Liver (tissue), 10 donors: ENCODE results near the gene TMEM248. TPM values are rescaled to one million over a fixed set of nuclear protein-coding genes. Genes with fewer than 3 reads are reported as not detected.

ENCODE experiments used
- DNase-seq: peaks from one replicate; pipeline ENCODE4 v3.0.0-alpha.2; 2017; ENCODE audit warnings: low spot score
- H3K27ac ChIP-seq, 2 donors: one replicate each; pipeline ENCODE4 v1.7.0; 2013; ENCODE audit warnings: inconsistent platforms in 2 of 2, low read length in 2 of 2, control low read depth in 1 of 2, low read depth in 1 of 2, mild to moderate bottlenecking in 1 of 2
- H3K27me3 ChIP-seq, 4 donors: one replicate each; pipeline versions ENCODE4 v1.6.1 to v1.7.0; 2013; ENCODE audit warnings: low read length in 3 of 4, inconsistent platforms in 1 of 4, mild to moderate bottlenecking in 1 of 4, moderate library complexity in 1 of 4; ENCODE audit not compliant: control insufficient read depth in 4 of 4, insufficient read depth in 4 of 4
- H3K36me3 ChIP-seq, 4 donors: one replicate each; pipeline versions ENCODE4 v1.6.1 to v1.7.0; 2013; ENCODE audit warnings: low read length in 3 of 4, mild to moderate bottlenecking in 3 of 4, low read depth in 1 of 4, moderate library complexity in 1 of 4; ENCODE audit not compliant: control insufficient read depth in 4 of 4, insufficient read depth in 3 of 4
- H3K4me1 ChIP-seq, 4 donors: one replicate each; pipeline versions ENCODE4 v1.6.1 to v1.7.0; 2013; ENCODE audit warnings: low read length in 3 of 4, mild to moderate bottlenecking in 3 of 4, moderate library complexity in 1 of 4; ENCODE audit not compliant: control insufficient read depth in 4 of 4, insufficient read depth in 4 of 4
- H3K4me3 ChIP-seq, 3 donors: one replicate each; pipeline versions ENCODE4 v1.6.1 to v1.7.0; 2013; ENCODE audit warnings: low read length in 3 of 3, control low read depth in 1 of 3, low read depth in 1 of 3, mild to moderate bottlenecking in 1 of 3
- H3K9ac ChIP-seq, 2 donors: one replicate each; pipeline ENCODE4 v1.7.0; 2013; ENCODE audit warnings: low read length in 2 of 2, mild to moderate bottlenecking in 2 of 2, moderate library complexity in 2 of 2, control low read depth in 1 of 2, low read depth in 1 of 2
- H3K9me3 ChIP-seq, 4 donors: one replicate each; pipeline versions ENCODE4 v1.6.1 to v1.7.0; 2013; ENCODE audit warnings: low read length in 3 of 4; ENCODE audit not compliant: control insufficient read depth in 4 of 4
- ATF3 ChIP-seq: IDR thresholded peaks from 2 replicates; pipeline ENCODE4 v1.6.1; 2016; ENCODE audit warnings: antibody characterized with exemption
- FOXA1 ChIP-seq: IDR thresholded peaks from 2 replicates; pipeline ENCODE4 v1.6.1; 2016; ENCODE audit warnings: antibody characterized with exemption
- FOXA2 ChIP-seq: IDR thresholded peaks from 2 replicates; pipeline ENCODE4 v1.6.1; 2016; ENCODE audit warnings: antibody characterized with exemption
- GABPA ChIP-seq, 2 donors: IDR thresholded peaks in 1 of 2; conservative IDR thresholded peaks in 1 of 2; 2 replicates each; pipeline ENCODE4 v1.6.1; 2016; ENCODE audit warnings: antibody characterized with exemption in 2 of 2, mild to moderate bottlenecking in 1 of 2, moderate library complexity in 1 of 2
- NR2F2 ChIP-seq: IDR thresholded peaks from 2 replicates; pipeline ENCODE4 v1.6.1; 2016; ENCODE audit warnings: antibody characterized with exemption
- WGBS: extraction: QIAGEN DNeasy Blood & Tissue Kit; methylation state at CpG from one replicate; pipeline ENCODE4 v1.1.7; 2013; 5-methylcytosine and 5-hydroxymethylcytosine counted together
- polyA plus RNA-seq, 2 donors: library from polyadenylated mRNA; stranded (reverse) in 1 of 2; unstranded in 1 of 2; fragments of 200-250 nt in 1 of 2; fragments of >200 nt in 1 of 2; fragmentation: Nextera tagmentation in 1 of 2; extraction: Ambion mirVana in 1 of 2; gene quantifications; one replicate each; pipeline versions ENCODE4 v1.2.1 to v1.2.3, GENCODE V29; 2013 to 2015
- small RNA-seq: library from RNA; depleted of rRNA; stranded (forward); fragments of <200 nt; gene quantifications from one replicate; pipeline ENCODE3, GENCODE V24; 2014
- total RNA-seq, 2 donors: library from RNA; depleted of rRNA; stranded (reverse); fragments of >200 nt; gene quantifications; one replicate each; pipeline ENCODE4 v1.2.3, GENCODE V29; 2014
- TF ChIP-seq, protein P1 (sequence below): IDR thresholded peaks from 2 replicates; pipeline ENCODE4 v1.6.1; 2016; ENCODE audit warnings: antibody characterized with exemption
- donor health status: healthy.
- donor health status: healthy.
- donor health status: healthy.
- donor health status: healthy.
- donor health status: healthy.

The TMEM248 gene
- total and polyA plus RNA-seq, 4 donors: 31.4 to 45.6 (median 41.6) TPM

DNA sequence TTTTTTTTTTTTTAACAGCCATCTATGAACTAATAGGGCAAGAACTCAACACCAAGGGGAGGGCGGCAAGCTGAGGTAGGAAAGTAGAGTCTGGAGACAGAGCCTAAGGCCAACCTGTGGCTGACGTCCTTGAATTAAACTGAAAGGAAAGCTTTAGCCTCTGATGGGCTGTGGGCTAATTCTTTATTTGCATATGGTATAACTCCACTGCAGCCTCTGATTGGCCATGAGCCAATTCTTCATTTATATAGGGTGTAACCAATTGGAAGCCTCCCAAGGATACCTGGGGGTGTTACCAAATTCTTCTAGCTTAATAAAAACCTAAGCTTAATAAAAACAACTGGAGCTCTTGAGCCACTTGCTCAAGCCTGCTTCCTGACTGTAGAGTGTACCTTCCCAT lies 85.9 kb downstream of the TMEM248 start:
- DNase-seq: no peak
- 93% methylated on average over 2 of the region's 2 CpGs for WGBS
- no peak overlapping the region for H3K27ac ChIP-seq
- TF ChIP-seq FOXA2 (no peak), NR2F2 (no peak), FOXA1 (no peak), ATF3 (no peak), GABPA (IDR thresholded peaks at IDR 0.05 in 1 of 2, conservative IDR thresholded peaks at IDR 0.05 in 1 of 2) (no peak)
- TF ChIP-seq, protein P1, sequence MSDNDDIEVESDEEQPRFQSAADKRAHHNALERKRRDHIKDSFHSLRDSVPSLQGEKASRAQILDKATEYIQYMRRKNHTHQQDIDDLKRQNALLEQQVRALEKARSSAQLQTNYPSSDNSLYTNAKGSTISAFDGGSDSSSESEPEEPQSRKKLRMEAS: no peak
- H3K4me1 ChIP-seq: peaks cover 0 to 3% (median 0%) of the 10 kb centered on the region in 4 donors
- peaks cover 4 to 17% (median 7%) of the 10 kb centered on the region in 4 donors for H3K36me3 ChIP-seq
- no peaks in the 10 kb centered on the region for H3K27me3 ChIP-seq
- no peak overlapping the region for H3K9ac ChIP-seq
- no peak overlapping the region for H3K4me3 ChIP-seq
- H3K9me3 ChIP-seq: no peaks in the 10 kb centered on the region

Small RNA genes lying within 50 kb of the gene (small RNA-seq; reads per million reads assigned to genes)
- gene RF00017 (not detected), gene RN7SL43P (not detected), gene RNU6-1254P (not detected)

Other genes starting within 250 kb of the TMEM248 start
- gene RABGEF1, start 180.5 kb upstream of the TMEM248 start, total RNA-seq: 10 to 100 TPM in 1 of 2 donors, 1 to 10 TPM in 1; 7.9 to 14.0 TPM
- gene RABGEF1, start 180.5 kb upstream of the TMEM248 start, polyA plus RNA-seq: 1 to 10 TPM; 5.2 to 7.4 TPM
- gene SBDS, start 74.4 kb downstream of the TMEM248 start, total RNA-seq: 10 to 100 TPM; 34.1 to 56.6 TPM
- gene SBDS, start 74.4 kb downstream of the TMEM248 start, polyA plus RNA-seq: 10 to 100 TPM; 62.6 to 66.0 TPM
- gene TYW1, start 75.6 kb downstream of the TMEM248 start, total RNA-seq: 10 to 100 TPM in 1 of 2 donors, 1 to 10 TPM in 1; 8.5 to 16.6 TPM
- gene TYW1, start 75.6 kb downstream of the TMEM248 start, polyA plus RNA-seq: 10 to 100 TPM in 1 of 2 donors, 1 to 10 TPM in 1; 6.7 to 11.2 TPM